ENCODE results near the gene FTSJ1.

Gene FTSJ1

GRCh38 chrX:48482526-48482925, 6.5 kb downstream of the FTSJ1 start:
- no peak overlapping the region for H3K27ac ChIP-seq
- no peak for DNase-seq (ENCODE audit: low read depth, low spot score)
- no peaks in the 10 kb centered on the region for H3K9me3 ChIP-seq (ENCODE audit: low read depth, low read length)
- TF ChIP-seq EZH2 (IDR thresholded peaks at IDR 0.05) (no peak), FOXP2 (optimal IDR thresholded peaks at IDR 0.05; ENCODE audit: control extremely low read depth, extremely low read length, insufficient read depth) (no peak), POLR2AphosphoS5 (IDR thresholded peaks at IDR 0.05; ENCODE audit: borderline replicate concordance, low read depth, low read length) (no peak)
- no peak overlapping the region for H3K9ac ChIP-seq (ENCODE audit: insufficient read length)
- no peak overlapping the region for H3K4me3 ChIP-seq
- H3K36me3 ChIP-seq (ENCODE audit: insufficient read depth, low read length) = peaks cover 21% of the 10 kb centered on the region; the same call in 1 of the 2 replicates

GRCh38 chrX:48487362-48487798, 11.4 kb downstream of the FTSJ1 start:
- DNase-seq (ENCODE audit: low read depth, low spot score) = no peak
- Histone ChIP-seq H3K9ac (ENCODE audit: insufficient read length) (no peak overlapping the region), H3K4me3 (no peak overlapping the region), H3K36me3 (ENCODE audit: insufficient read depth, low read length) (peaks cover 6% of the 10 kb centered on the region; the same call in 1 of the 2 replicates), H3K27ac (no peak overlapping the region), H3K9me3 (ENCODE audit: low read depth, low read length) (no peaks in the 10 kb centered on the region)
- no peak; the same call in 1 of the 2 replicates for TF ChIP-seq POLR2AphosphoS5 (IDR thresholded peaks at IDR 0.05; ENCODE audit: borderline replicate concordance, low read depth, low read length)
- TF ChIP-seq FOXP2 (optimal IDR thresholded peaks at IDR 0.05; ENCODE audit: control extremely low read depth, extremely low read length, insufficient read depth) = no peak
- no peak for TF ChIP-seq EZH2 (IDR thresholded peaks at IDR 0.05)

GRCh38 chrX:48488034-48488433, 12.0 kb downstream of the FTSJ1 start:
- Histone ChIP-seq H3K9ac (ENCODE audit: insufficient read length) (no peak overlapping the region), H3K36me3 (ENCODE audit: insufficient read depth, low read length) (peaks cover 3% of the 10 kb centered on the region; the same call in 1 of the 2 replicates), H3K9me3 (ENCODE audit: low read depth, low read length) (no peaks in the 10 kb centered on the region), H3K4me3 (no peak overlapping the region), H3K27ac (no peak overlapping the region)
- DNase-seq (ENCODE audit: low read depth, low spot score) = no peak
- TF ChIP-seq POLR2AphosphoS5 (IDR thresholded peaks at IDR 0.05; ENCODE audit: borderline replicate concordance, low read depth, low read length) (no peak), EZH2 (IDR thresholded peaks at IDR 0.05) (no peak), FOXP2 (optimal IDR thresholded peaks at IDR 0.05; ENCODE audit: control extremely low read depth, extremely low read length, insufficient read depth) (no peak)

- Histone ChIP-seq H3K9me3 (ENCODE audit: low read depth, low read length) (no peaks in the 10 kb centered on the region), H3K9ac (ENCODE audit: insufficient read length) (no peak overlapping the region), H3K36me3 (ENCODE audit: insufficient read depth, low read length) (peaks cover 3% of the 10 kb centered on the region; the same call in 1 of the 2 replicates), H3K4me3 (no peak overlapping the region), H3K27ac (no peak overlapping the region)
- no peak for TF ChIP-seq EZH2 (IDR thresholded peaks at IDR 0.05)
- DNase-seq (ENCODE audit: low read depth, low spot score) = no peak
Observed at GRCh38 chrX:48489296-48489695, 13.3 kb downstream of the FTSJ1 start.

GRCh38 chrX:48489892-48490291, 13.9 kb downstream of the FTSJ1 start:
- Histone ChIP-seq H3K4me3 (no peak overlapping the region), H3K27ac (no peak overlapping the region), H3K9ac (ENCODE audit: insufficient read length) (no peak overlapping the region), H3K9me3 (ENCODE audit: low read depth, low read length) (no peaks in the 10 kb centered on the region), H3K36me3 (ENCODE audit: insufficient read depth, low read length) (no peaks in the 10 kb centered on the region; the same call in 1 of the 2 replicates)
- TF ChIP-seq FOXP2 (optimal IDR thresholded peaks at IDR 0.05; ENCODE audit: control extremely low read depth, extremely low read length, insufficient read depth) = no peak
- no peak for TF ChIP-seq POLR2AphosphoS5 (IDR thresholded peaks at IDR 0.05; ENCODE audit: borderline replicate concordance, low read depth, low read length)
- TF ChIP-seq EZH2 (IDR thresholded peaks at IDR 0.05) = no peak
- no peak for DNase-seq (ENCODE audit: low read depth, low spot score)

GRCh38 chrX:48490661-48491060, 14.7 kb downstream of the FTSJ1 start:
- no peak for DNase-seq (ENCODE audit: low read depth, low spot score)

GRCh38 chrX:48491809-48492208, 15.8 kb downstream of the FTSJ1 start:
- no peak for DNase-seq (ENCODE audit: low read depth, low spot score)
- H3K27ac ChIP-seq = no peak overlapping the region
- TF ChIP-seq FOXP2 (optimal IDR thresholded peaks at IDR 0.05; ENCODE audit: control extremely low read depth, extremely low read length, insufficient read depth) (no peak), EZH2 (IDR thresholded peaks at IDR 0.05) (no peak), POLR2AphosphoS5 (IDR thresholded peaks at IDR 0.05; ENCODE audit: borderline replicate concordance, low read depth, low read length) (no peak)
- no peaks in the 10 kb centered on the region; the same call in 1 of the 2 replicates for H3K36me3 ChIP-seq (ENCODE audit: insufficient read depth, low read length)
- H3K9me3 ChIP-seq (ENCODE audit: low read depth, low read length) = no peaks in the 10 kb centered on the region
- no peak overlapping the region for H3K4me3 ChIP-seq
- H3K9ac ChIP-seq (ENCODE audit: insufficient read length) = no peak overlapping the region

More at GRCh38 chrX:48490661-48491060, 14.7 kb downstream of the FTSJ1 start:
- no peak for TF ChIP-seq EZH2 (IDR thresholded peaks at IDR 0.05)
- no peak for TF ChIP-seq POLR2AphosphoS5 (IDR thresholded peaks at IDR 0.05; ENCODE audit: borderline replicate concordance, low read depth, low read length)
- TF ChIP-seq FOXP2 (optimal IDR thresholded peaks at IDR 0.05; ENCODE audit: control extremely low read depth, extremely low read length, insufficient read depth) = no peak
- Histone ChIP-seq H3K9ac (ENCODE audit: insufficient read length) (no peak overlapping the region), H3K9me3 (ENCODE audit: low read depth, low read length) (no peaks in the 10 kb centered on the region), H3K27ac (no peak overlapping the region), H3K36me3 (ENCODE audit: insufficient read depth, low read length) (no peaks in the 10 kb centered on the region; the same call in 1 of the 2 replicates), H3K4me3 (no peak overlapping the region)

- Histone ChIP-seq H3K4me3 (no peak overlapping the region), H3K9me3 (ENCODE audit: low read depth, low read length) (no peaks in the 10 kb centered on the region), H3K27ac (no peak overlapping the region), H3K36me3 (ENCODE audit: insufficient read depth, low read length) (no peaks in the 10 kb centered on the region; the same call in 1 of the 2 replicates), H3K9ac (ENCODE audit: insufficient read length) (no peak overlapping the region)
- TF ChIP-seq EZH2 (IDR thresholded peaks at IDR 0.05) (no peak), FOXP2 (optimal IDR thresholded peaks at IDR 0.05; ENCODE audit: control extremely low read depth, extremely low read length, insufficient read depth) (no peak), POLR2AphosphoS5 (IDR thresholded peaks at IDR 0.05; ENCODE audit: borderline replicate concordance, low read depth, low read length) (no peak)
- DNase-seq (ENCODE audit: low read depth, low spot score) = no peak
Observed at GRCh38 chrX:48492293-48492910, 16.4 kb downstream of the FTSJ1 start.
